ENCODE measurements around the gene FLT1. TPM values are rescaled to one million over a fixed set of nuclear protein-coding genes. Genes with fewer than 3 reads are reported as not detected.

FLT1 gene
- total RNA-seq, 1 donor from 2014 or later = 0.81 TPM

DNA sequence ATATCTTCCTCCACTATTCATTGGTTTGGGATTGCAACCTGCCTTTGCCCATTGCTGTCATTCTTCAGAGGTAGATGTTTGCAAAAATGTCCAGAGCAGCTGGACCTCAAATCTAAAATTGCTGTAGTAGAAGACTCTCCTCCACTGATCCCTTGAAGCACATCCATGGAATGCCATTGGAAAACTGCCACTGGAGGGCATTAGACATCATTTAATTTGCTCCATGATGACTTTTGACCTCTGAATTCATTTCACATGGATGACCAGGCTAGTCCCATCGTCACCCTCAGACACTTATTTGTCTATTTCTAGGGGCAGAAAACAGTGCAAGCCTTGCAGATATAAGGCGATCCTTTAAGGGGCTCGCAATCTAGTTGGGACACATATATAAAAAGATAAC, 33.9 kb upstream of the FLT1 start:
- H3K4me3 Mint-ChIP-seq (ENCODE audit: low read depth) = no peak overlapping the region
- no peaks in the 10 kb centered on the region for H3K36me3 Mint-ChIP-seq (ENCODE audit: insufficient read depth)
- H3K27ac Mint-ChIP-seq = no peak overlapping the region
- peaks cover 38% of the 10 kb centered on the region for H3K27me3 Mint-ChIP-seq
- TF ChIP-seq, protein P1, sequence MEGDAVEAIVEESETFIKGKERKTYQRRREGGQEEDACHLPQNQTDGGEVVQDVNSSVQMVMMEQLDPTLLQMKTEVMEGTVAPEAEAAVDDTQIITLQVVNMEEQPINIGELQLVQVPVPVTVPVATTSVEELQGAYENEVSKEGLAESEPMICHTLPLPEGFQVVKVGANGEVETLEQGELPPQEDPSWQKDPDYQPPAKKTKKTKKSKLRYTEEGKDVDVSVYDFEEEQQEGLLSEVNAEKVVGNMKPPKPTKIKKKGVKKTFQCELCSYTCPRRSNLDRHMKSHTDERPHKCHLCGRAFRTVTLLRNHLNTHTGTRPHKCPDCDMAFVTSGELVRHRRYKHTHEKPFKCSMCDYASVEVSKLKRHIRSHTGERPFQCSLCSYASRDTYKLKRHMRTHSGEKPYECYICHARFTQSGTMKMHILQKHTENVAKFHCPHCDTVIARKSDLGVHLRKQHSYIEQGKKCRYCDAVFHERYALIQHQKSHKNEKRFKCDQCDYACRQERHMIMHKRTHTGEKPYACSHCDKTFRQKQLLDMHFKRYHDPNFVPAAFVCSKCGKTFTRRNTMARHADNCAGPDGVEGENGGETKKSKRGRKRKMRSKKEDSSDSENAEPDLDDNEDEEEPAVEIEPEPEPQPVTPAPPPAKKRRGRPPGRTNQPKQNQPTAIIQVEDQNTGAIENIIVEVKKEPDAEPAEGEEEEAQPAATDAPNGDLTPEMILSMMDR (IDR thresholded peaks at IDR 0.05; ENCODE audit: unreplicated experiment) = no peak
- H3K4me1 Mint-ChIP-seq (ENCODE audit: low read depth) = peaks cover 8% of the 10 kb centered on the region
- no peak for DNase-seq (ENCODE audit: low spot score, unreplicated experiment)
- no peaks in the 10 kb centered on the region for H3K9me3 Mint-ChIP-seq (ENCODE audit: low read depth)

DNA sequence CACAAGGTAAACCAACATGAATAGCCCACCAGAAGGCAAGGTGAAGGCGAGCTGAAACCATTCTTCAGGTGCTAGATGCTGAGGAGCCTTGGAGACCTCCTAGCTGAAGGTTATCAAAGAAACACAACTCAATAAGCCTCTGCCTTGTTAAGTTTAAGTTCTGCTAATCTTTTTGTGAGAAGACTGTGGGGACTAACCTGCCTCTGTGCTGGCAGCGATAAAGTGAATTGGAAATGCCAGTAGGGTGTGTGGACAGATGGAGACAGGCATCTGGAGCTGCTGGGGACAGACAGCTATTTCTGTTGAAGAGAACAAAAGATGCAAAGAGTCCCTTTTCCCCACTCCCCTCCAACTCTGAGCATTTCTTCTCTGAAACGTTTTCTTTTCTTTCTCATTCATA, 33.5 kb upstream of the FLT1 start:
- TF ChIP-seq, protein P1 (IDR thresholded peaks at IDR 0.05; ENCODE audit: unreplicated experiment) = no peak
- peaks cover 34% of the 10 kb centered on the region for H3K27me3 Mint-ChIP-seq
- no peaks in the 10 kb centered on the region for H3K9me3 Mint-ChIP-seq (ENCODE audit: low read depth)
- no peak overlapping the region for H3K27ac Mint-ChIP-seq
- H3K36me3 Mint-ChIP-seq (ENCODE audit: insufficient read depth) = no peaks in the 10 kb centered on the region
- no peak overlapping the region for H3K4me3 Mint-ChIP-seq (ENCODE audit: low read depth)
- peaks cover 8% of the 10 kb centered on the region for H3K4me1 Mint-ChIP-seq (ENCODE audit: low read depth)
- DNase-seq (ENCODE audit: low spot score, unreplicated experiment) = no peak

DNA sequence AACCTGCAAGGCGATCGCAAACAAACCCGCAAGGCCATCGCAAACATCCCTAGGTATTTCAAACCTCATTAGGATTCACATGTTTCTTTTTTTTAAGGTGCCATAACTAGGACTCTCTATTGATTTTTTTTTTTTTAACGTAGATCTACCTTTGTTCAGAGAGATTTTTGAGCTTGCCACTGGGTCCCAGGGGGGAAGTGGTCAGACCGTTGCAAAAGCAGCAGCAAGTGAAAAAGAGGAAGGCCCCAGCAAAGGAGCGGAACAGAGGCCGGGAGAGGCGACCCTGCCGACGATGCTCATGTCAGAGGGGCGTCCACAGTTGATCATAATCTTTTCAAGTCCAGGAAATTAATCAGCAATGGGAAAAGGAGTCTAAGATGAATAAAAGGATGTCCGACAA, 32.7 kb upstream of the FLT1 start:
- Mint-ChIP-seq H3K9me3 (ENCODE audit: low read depth) (no peaks in the 10 kb centered on the region), H3K4me1 (ENCODE audit: low read depth) (peaks cover 8% of the 10 kb centered on the region), H3K4me3 (ENCODE audit: low read depth) (no peak overlapping the region), H3K27ac (no peak overlapping the region), H3K27me3 (peaks cover 27% of the 10 kb centered on the region), H3K36me3 (ENCODE audit: insufficient read depth) (no peaks in the 10 kb centered on the region)
- TF ChIP-seq, protein P1 (IDR thresholded peaks at IDR 0.05; ENCODE audit: unreplicated experiment) = no peak
- DNase-seq (ENCODE audit: low spot score, unreplicated experiment) = no peak

DNA sequence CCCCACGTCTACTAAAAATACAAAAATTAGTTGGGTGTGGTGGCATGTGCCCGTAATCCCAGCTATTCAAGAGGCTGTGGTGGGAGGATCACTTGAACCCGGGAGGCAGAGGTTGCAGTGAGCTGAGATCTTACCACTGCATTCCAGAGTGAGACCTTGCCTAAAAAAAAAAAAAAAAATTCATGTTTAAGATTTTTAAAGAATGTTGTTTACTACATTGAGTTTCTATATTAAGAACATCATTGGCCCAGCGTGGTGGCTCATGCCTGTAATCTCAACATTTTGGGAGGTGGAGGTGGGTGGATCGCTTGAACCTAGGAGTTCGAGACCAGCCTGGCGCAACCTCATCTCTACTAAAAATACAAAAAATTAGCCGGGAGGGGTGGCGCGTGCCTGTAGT, 31.9 kb upstream of the FLT1 start:
- H3K36me3 Mint-ChIP-seq (ENCODE audit: insufficient read depth) = no peaks in the 10 kb centered on the region
- H3K9me3 Mint-ChIP-seq (ENCODE audit: low read depth) = no peaks in the 10 kb centered on the region
- no peak for DNase-seq (ENCODE audit: low spot score, unreplicated experiment)
- no peak overlapping the region for H3K4me3 Mint-ChIP-seq (ENCODE audit: low read depth)
- peaks cover 8% of the 10 kb centered on the region for H3K4me1 Mint-ChIP-seq (ENCODE audit: low read depth)
- H3K27ac Mint-ChIP-seq = no peak overlapping the region
- TF ChIP-seq, protein P1 (IDR thresholded peaks at IDR 0.05; ENCODE audit: unreplicated experiment) = no peak
- peaks cover 27% of the 10 kb centered on the region for H3K27me3 Mint-ChIP-seq

DNA sequence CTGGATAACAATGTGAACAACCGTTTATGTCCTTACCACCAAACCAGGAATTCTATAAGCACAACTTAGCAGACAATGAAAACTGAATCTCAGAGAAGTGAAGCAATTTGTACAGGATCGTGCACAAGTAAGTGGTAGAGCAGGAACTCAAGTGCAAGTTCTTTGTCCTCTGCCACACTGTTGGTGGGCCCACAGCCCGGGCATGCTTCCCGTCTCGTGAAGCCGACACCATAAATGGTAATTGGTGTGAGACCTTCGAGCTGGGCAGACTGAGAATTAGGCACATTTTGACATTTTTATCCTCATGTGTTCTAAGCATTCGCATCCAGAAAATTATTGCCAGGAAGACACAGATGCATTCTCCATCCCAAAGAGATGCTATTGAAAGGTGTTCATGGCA, 27.9 kb upstream of the FLT1 start:
- Mint-ChIP-seq H3K36me3 (ENCODE audit: insufficient read depth) (no peaks in the 10 kb centered on the region), H3K27ac (no peak overlapping the region), H3K4me1 (ENCODE audit: low read depth) (peaks cover 5% of the 10 kb centered on the region), H3K9me3 (ENCODE audit: low read depth) (no peaks in the 10 kb centered on the region), H3K4me3 (ENCODE audit: low read depth) (no peak overlapping the region), H3K27me3 (peaks cover 15% of the 10 kb centered on the region)
- DNase-seq (ENCODE audit: low spot score, unreplicated experiment) = no peak
- TF ChIP-seq, protein P1 (IDR thresholded peaks at IDR 0.05; ENCODE audit: unreplicated experiment) = no peak

All from progenitor cell of endocrine pancreas (in vitro differentiated cells).